Measurements from ENCODE around the gene LRCOL1.
A peak's percentile ranks its signal among the peaks of the same experiment; 100 is the strongest.

The LRCOL1 gene

GRCh38 chr12:132562489-132563021 is 47.8 kb downstream of the LRCOL1 start:
- no peak for DNase-seq

- peak; percentile 8 for DNase-seq
Measured at GRCh38 chr12:132561427-132562156, 48.8 kb downstream of the LRCOL1 start.

- DNase-seq, result peak; percentile 62
Measured at GRCh38 chr12:132560614-132561426, 49.6 kb downstream of the LRCOL1 start.

GRCh38 chr12:132560364-132560613 is 50.1 kb downstream of the LRCOL1 start:
- DNase-seq, result no peak

- DNase-seq, result peak; percentile 61
Measured at GRCh38 chr12:132559652-132560363, 50.6 kb downstream of the LRCOL1 start.

- no peak for DNase-seq
Measured at GRCh38 chr12:132558861-132559623, 51.3 kb downstream of the LRCOL1 start.

- DNase-seq, result no peak
Measured at GRCh38 chr12:132558042-132558856, 52.1 kb downstream of the LRCOL1 start.

GRCh38 chr12:132557291-132558015 is 52.9 kb downstream of the LRCOL1 start:
- no peak for DNase-seq

- no peak for DNase-seq
Measured at GRCh38 chr12:132556801-132557200, 53.6 kb downstream of the LRCOL1 start.

GRCh38 chr12:132556216-132556615 is 54.2 kb downstream of the LRCOL1 start:
- DNase-seq, result no peak

- no peak for DNase-seq
Measured at GRCh38 chr12:132555686-132556085, 54.7 kb downstream of the LRCOL1 start.

GRCh38 chr12:132554845-132555630 is 55.3 kb downstream of the LRCOL1 start:
- DNase-seq, result no peak

Data from fibroblast of skin of abdomen (primary cell).